Ectodermal cell (in vitro differentiated cells): ENCODE measurements around the gene STK17A.

ENCODE experiments used
- H3K27ac ChIP-seq: 2 replicates; pipeline ENCODE4 v1.7.0; 2013; ENCODE audit warnings: mild to moderate bottlenecking, low read depth, low read length; ENCODE audit not compliant: insufficient read depth, poor library complexity, severe bottlenecking
- H3K27me3 ChIP-seq: 2 replicates; pipeline ENCODE4 v1.7.0; 2013; ENCODE audit warnings: mild to moderate bottlenecking, low read length; ENCODE audit not compliant: insufficient read depth, control insufficient read depth, poor library complexity, severe bottlenecking
- H3K36me3 ChIP-seq: one replicate; pipeline ENCODE4 v1.7.0; 2013; ENCODE audit warnings: low read length; ENCODE audit not compliant: control insufficient read depth, insufficient read depth
- H3K4me1 ChIP-seq: one replicate; pipeline ENCODE4 v1.7.0; 2013; ENCODE audit warnings: low read length; ENCODE audit not compliant: control insufficient read depth, insufficient read depth
- H3K4me3 ChIP-seq: 2 replicates; pipeline ENCODE4 v1.7.0; 2013; ENCODE audit warnings: low read depth, low read length, control low read depth; ENCODE audit not compliant: insufficient read depth
- H3K9me3 ChIP-seq: 2 replicates; pipeline ENCODE4 v1.7.0; 2013; ENCODE audit warnings: mild to moderate bottlenecking, low read length, moderate library complexity; ENCODE audit not compliant: control insufficient read depth
- WGBS, 2 experiments: methylation state at CpG; one replicate each; pipeline ENCODE4 v1.1.7; 2013; ENCODE audit warnings: missing lambda C conversion rate in 2 of 2; 5-methylcytosine and 5-hydroxymethylcytosine counted together

The STK17A gene

DNA sequence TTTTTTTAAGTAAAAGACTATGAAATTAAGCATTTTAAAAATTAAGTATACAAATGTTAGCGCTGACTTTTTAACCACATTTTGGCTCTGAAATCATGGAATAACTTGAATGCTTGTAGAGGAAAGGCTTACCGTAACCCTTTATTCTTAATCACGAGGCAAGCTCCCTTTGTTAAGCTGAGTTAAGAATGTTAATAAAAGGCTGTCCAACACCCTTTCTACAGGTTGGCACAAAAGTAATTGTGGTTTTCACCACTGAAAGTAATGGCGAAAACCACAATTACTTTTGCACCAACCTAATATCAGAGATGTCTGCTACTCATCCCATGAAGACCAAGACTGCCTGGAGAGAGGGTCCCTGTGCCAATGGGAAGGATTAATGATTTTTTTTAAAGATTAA is 70.6 kb downstream of the STK17A start:
- no peaks in the 10 kb centered on the region for H3K36me3 ChIP-seq
- H3K9me3 ChIP-seq = no peaks in the 10 kb centered on the region
- no peaks in the 10 kb centered on the region for H3K27me3 ChIP-seq
- no peak overlapping the region for H3K4me3 ChIP-seq
- WGBS, 2 experiments = 93% methylated on average over 4 of the region's 4 CpGs
- H3K27ac ChIP-seq = no peak overlapping the region
- H3K4me1 ChIP-seq = peaks cover 1% of the 10 kb centered on the region

DNA sequence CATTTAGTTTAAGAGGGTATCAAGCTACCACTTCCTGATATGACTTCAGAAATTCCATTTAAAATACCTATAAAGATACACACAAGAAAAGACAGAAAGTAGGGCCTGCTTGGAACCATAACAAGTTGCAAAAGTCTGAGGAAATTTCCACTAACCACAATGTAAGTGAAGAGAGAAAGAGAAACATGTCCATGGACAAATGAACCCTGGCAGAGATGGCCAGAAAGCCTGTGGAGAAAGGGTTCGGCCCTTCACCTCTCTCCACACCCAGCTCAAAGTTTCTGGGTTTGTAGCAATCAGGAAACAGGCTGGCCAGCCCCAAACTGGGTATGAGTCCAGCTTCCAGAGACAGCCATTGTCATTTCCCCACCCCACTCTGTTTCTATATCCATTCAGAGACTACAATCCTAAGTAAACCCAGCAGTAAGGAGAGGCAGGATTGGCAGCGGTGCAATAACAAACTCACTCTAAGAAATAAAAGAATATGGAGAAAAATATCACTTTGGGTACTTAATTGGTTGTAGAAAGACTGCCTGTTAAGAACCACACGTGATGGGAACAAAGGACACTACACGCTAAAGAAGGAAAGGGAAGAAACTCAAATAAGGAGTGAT is 71.1 kb downstream of the STK17A start:
- H3K36me3 ChIP-seq = no peaks in the 10 kb centered on the region
- H3K9me3 ChIP-seq = no peaks in the 10 kb centered on the region
- no peaks in the 10 kb centered on the region for H3K4me1 ChIP-seq
- no peaks in the 10 kb centered on the region for H3K27me3 ChIP-seq
- no peak overlapping the region for H3K4me3 ChIP-seq
- no peak overlapping the region for H3K27ac ChIP-seq
- 88 to 94% methylated on average over 3 to 4 of the region's 4 CpGs for WGBS, 2 experiments

DNA sequence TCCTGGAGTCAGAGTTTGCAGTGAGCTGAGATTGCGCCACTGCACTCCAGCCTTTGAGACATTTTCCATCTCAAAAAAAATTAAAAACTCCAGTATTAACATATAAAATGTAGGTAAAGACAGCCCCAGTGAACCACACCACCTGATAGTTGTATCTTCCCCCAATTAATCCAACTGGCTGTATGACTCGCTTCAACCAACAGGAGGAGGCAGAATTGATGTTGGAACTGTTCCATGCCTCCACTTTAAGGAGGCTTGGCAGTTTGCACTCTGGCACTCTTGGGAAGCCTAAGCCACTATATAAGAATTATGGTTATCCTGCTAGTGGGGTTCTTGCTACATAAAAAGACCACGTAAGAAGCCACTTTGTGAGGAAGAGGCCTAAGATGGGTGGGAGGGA is 72.7 kb downstream of the STK17A start:
- WGBS, 2 experiments = 93 to 97% methylated on average over 3 of the region's 3 CpGs
- H3K4me1 ChIP-seq = no peaks in the 10 kb centered on the region
- no peaks in the 10 kb centered on the region for H3K27me3 ChIP-seq
- no peak overlapping the region for H3K27ac ChIP-seq
- no peaks in the 10 kb centered on the region for H3K9me3 ChIP-seq
- H3K4me3 ChIP-seq = no peak overlapping the region
- H3K36me3 ChIP-seq = no peaks in the 10 kb centered on the region

DNA sequence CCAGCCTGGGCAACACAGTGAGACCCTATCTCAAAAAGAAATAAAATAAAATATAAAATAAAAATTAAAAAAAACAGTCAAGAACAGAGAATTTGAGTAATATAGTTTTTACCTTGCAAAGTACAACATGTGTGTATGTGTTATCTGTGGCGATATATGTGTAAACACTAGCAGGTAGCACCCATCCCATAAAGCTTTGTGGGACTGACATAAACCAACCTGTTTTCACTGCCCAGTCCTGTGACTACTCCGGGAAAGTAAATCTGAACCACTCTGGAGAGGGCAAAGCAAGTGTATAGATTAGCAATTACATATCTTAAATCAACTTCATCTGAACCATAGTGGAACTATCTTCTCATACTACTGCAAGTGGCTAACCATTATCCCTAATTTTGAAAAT is 74.1 kb downstream of the STK17A start:
- H3K27me3 ChIP-seq = no peaks in the 10 kb centered on the region
- no peak overlapping the region for H3K4me3 ChIP-seq
- H3K4me1 ChIP-seq = no peaks in the 10 kb centered on the region
- H3K36me3 ChIP-seq = no peaks in the 10 kb centered on the region
- H3K27ac ChIP-seq = no peak overlapping the region
- no peaks in the 10 kb centered on the region for H3K9me3 ChIP-seq
- WGBS, 2 experiments = 95 to 100% methylated on average over 2 of the region's 2 CpGs

DNA sequence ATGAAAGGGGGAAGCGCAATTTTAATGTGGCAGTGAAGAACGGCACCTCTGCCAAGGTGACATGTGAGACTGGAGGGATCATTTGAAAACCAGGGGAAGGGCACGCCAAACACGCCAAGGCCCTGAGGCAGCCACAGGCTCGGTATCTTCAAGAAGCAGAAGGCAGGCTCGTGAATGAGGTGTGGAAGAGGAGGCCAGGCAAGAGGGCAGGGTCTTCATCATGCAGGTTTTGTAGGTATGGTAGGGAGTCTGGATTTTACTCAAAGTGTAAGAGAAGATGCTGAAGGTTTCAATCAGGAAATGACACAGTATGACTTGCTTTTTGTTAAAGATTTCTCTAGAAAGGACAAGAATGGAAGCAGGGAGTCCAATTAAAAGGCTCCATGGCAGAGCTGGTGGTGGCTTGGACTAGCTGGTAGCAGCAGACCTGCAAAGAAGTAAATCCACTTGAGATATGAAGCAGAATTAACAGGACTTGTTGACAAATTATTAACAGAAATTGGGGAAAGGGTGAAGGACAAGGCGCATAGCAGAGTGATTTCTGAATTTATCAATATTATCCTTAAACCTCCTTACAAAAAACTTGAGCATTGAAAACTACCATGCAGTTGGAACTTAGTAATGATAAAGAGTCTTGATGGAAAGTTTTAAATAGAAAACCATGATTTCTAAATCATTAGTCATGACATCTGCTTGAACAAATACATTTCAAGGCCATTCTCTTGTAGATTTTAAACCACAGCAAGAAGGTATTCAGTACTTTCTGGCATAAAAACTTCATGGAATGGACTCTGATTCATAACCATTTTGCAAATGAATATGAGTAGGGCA is 76.0 kb downstream of the STK17A start:
- no peak overlapping the region for H3K4me3 ChIP-seq
- 93% methylated on average over 6 to 7 of the region's 7 CpGs for WGBS, 2 experiments
- no peaks in the 10 kb centered on the region for H3K27me3 ChIP-seq
- H3K27ac ChIP-seq = no peak overlapping the region
- peaks cover 7% of the 10 kb centered on the region for H3K36me3 ChIP-seq
- no peaks in the 10 kb centered on the region for H3K4me1 ChIP-seq
- H3K9me3 ChIP-seq = no peaks in the 10 kb centered on the region

DNA sequence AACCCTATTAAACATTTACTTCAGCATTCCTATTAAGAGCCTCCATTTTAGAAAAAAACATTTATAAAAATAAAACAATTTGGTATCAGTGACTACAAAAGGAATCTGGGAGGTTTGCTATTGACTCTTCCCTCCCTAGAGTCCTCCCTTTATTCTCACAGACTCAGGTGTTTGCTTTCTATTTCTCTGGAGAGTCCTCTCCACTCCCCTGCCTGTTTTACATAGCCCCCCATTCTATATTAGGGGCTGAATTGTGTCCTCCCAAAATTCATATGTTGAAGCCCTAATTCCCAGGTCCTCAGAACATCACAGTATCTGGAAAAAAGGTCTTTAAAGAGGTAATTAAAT is 76.6 kb downstream of the STK17A start:
- no peaks in the 10 kb centered on the region for H3K9me3 ChIP-seq
- no peak overlapping the region for H3K27ac ChIP-seq
- no peaks in the 10 kb centered on the region for H3K4me1 ChIP-seq
- no peaks in the 10 kb centered on the region for H3K27me3 ChIP-seq
- no peak overlapping the region for H3K4me3 ChIP-seq
- peaks cover 7% of the 10 kb centered on the region for H3K36me3 ChIP-seq

DNA sequence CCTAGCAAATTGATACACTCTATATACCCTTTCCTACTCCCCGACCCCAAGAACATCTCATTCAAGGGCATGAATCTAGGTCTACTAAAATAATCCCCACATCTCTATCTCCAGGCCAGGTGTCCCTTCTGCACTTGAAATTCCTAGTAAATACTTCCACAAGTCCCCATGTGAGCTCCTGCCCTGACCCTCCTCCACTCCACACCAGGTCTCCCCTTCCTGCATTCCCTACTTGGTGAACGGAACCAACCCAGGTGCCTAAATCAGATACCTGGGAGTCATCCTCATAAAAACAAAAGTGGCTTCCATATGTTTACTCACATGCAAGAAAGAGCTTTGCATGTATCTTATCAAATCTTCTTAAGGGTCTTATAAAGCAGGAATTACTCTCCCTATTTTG is 77.2 kb downstream of the STK17A start:
- H3K4me1 ChIP-seq = no peaks in the 10 kb centered on the region
- WGBS, 2 experiments = 86 to 96% methylated on average over 2 of the region's 2 CpGs

DNA sequence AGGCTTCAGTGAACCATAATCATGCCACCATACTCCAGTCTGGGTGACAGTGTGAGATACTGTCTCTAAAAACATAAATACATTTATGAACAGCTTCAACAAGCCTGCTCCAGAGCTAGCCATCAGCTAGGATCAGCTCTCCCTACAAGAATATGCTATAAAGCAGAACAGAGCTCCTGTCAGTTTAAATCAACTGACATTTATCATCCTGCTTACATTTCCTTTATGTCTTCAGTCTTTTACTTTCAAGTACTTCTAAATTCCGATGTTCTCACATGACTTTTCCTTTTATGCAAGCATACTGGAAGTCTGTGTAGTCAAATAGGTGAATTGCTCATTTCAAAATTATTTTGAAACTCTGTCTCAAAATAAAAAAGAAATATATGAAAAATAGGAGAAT is 81.8 kb downstream of the STK17A start:
- Histone ChIP-seq H3K36me3 (peaks cover 7% of the 10 kb centered on the region), H3K27ac (no peak overlapping the region), H3K4me1 (no peaks in the 10 kb centered on the region), H3K9me3 (no peaks in the 10 kb centered on the region), H3K27me3 (no peaks in the 10 kb centered on the region), H3K4me3 (no peak overlapping the region)
- WGBS, 2 experiments = 88% methylated on average over 1 of the region's 1 CpG; no CpG with 5 or more reads in 1 of the 2 experiments

More for the DNA sequence above, 77.2 kb downstream of the STK17A start:
- Histone ChIP-seq H3K27ac (no peak overlapping the region), H3K36me3 (peaks cover 7% of the 10 kb centered on the region), H3K4me3 (no peak overlapping the region), H3K9me3 (no peaks in the 10 kb centered on the region), H3K27me3 (no peaks in the 10 kb centered on the region)

DNA sequence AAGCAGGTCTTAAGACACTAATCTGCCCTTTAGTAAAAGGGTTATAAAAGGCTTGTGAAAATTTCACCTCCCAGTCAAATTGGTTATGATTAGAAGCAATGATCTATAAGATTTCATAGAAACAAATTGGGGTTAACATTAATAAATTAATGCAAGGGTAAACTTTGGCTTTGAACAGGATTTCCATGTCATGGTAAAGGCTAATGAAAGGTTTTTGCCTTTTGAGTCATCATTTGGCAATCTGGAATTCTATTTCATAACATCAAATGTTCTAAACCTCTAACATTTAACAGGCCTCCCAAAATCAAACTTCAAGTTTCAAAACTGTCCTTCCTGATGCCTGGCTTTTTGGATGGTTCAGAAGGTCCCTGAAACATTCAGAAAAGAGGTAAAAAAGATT is 84.0 kb downstream of the STK17A start:
- Histone ChIP-seq H3K36me3 (peaks cover 7% of the 10 kb centered on the region), H3K4me1 (no peaks in the 10 kb centered on the region), H3K27ac (no peak overlapping the region)

DNA sequence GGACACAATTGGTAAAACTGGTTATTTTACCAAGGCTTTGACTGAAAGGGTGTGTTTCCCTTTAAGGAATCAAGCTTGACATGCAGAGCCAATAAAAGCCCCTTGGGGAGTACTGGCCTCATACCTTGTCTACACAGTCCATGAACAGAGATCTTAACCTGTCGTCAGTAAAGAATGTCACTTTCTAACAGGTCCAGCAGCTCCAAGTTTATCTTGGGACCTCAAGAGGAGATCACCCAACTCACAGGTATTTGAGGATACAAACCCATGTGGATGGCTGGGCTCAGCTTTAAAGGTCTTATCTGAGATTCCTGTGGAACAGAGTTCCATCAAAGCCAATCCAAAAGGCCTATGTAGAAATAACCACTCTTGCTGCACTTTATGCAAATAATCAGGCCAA is 85.1 kb downstream of the STK17A start:
- WGBS, 2 experiments = 95 to 97% methylated on average over 1 of the region's 1 CpG
- no peak overlapping the region for H3K27ac ChIP-seq
- no peak overlapping the region for H3K4me3 ChIP-seq
- H3K4me1 ChIP-seq = no peaks in the 10 kb centered on the region
- no peaks in the 10 kb centered on the region for H3K27me3 ChIP-seq
- peaks cover 3% of the 10 kb centered on the region for H3K36me3 ChIP-seq
- no peaks in the 10 kb centered on the region for H3K9me3 ChIP-seq

More for the DNA sequence above, 84.0 kb downstream of the STK17A start:
- Histone ChIP-seq H3K9me3 (no peaks in the 10 kb centered on the region), H3K4me3 (no peak overlapping the region), H3K27me3 (no peaks in the 10 kb centered on the region)
